KOPT-K1 (cell line): Measurements from ENCODE around the gene GPR17.

Source experiments
- H3K27ac ChIP-seq: fragments of 200-600 bp; sonication (generic); 2 replicates; pipeline ENCODE4 v1.5.1; 2016; ENCODE audit warnings: antibody characterized with exemption, mild to moderate bottlenecking, low read depth, low read length; ENCODE audit not compliant: poor library complexity, severe bottlenecking
- H3K36me3 ChIP-seq: fragments of 200-600 bp; sonication (generic); 2 replicates; pipeline ENCODE4 v1.5.1; 2017; ENCODE audit warnings: antibody characterized with exemption, mild to moderate bottlenecking, low read length, moderate library complexity; ENCODE audit not compliant: insufficient read depth
- H3K9me3 ChIP-seq: fragments of 200-600 bp; sonication (generic); 2 replicates; pipeline ENCODE4 v1.5.1; 2017; ENCODE audit warnings: antibody characterized with exemption, low read length, mild to moderate bottlenecking; ENCODE audit not compliant: insufficient read depth, poor library complexity, severe bottlenecking

The GPR17 gene

DNA sequence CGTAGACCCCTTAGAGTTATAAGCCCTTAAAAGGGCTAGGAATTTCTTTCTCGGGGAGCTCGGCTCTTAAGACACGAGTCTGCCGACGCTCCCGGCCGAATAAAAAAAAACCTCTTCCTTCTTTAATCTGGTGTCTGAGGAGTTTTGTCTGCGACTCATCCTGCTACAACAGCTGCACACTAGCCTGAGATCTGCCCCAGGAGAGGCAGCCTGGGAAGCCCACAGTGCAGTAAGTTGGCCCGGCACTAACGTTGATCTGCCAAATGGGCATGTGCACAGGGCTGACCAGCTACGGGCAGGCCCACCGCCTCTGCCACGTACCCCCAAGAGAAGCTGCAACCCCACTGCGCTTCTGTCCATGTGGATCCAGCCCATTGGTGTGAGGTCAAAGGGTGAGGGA lies 37.8 kb downstream of the GPR17 start:
- H3K9me3 ChIP-seq: peaks cover 15% of the 10 kb centered on the region
- H3K36me3 ChIP-seq: no peaks in the 10 kb centered on the region
- no peak overlapping the region for H3K27ac ChIP-seq

DNA sequence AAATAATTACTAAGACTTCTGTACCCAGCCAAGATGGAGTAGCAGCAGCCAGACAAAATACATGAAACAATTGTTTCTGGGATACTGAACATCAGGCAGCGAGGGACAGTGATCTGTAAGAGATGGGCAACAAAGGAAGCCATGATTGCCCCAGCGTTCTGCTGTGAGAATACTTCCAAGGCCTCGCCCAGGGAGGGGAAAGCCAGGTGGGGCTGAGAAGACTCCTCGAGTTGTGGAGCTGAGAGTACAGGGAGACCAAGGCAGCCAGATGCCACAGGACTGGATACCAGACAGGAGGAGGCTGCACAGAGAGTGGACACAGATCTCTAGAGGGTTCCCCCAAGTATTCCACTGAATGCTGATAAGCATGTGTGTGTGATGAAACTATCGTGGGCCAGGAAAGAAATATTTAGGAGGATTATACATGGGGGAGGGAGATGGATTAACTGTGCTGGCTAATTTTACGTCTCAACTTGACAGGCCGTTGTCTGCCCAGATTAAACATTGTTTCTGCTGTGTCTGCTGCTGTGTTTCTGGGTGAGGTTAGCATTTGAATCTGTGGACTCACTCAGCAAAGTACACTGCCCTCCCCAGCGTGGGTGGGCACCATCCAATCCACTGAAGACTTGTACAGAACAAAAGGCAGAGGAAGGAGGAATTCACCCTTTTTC lies 39.6 kb downstream of the GPR17 start:
- Histone ChIP-seq H3K36me3 (no peaks in the 10 kb centered on the region), H3K9me3 (peaks cover 33% of the 10 kb centered on the region), H3K27ac (no peak overlapping the region)

DNA sequence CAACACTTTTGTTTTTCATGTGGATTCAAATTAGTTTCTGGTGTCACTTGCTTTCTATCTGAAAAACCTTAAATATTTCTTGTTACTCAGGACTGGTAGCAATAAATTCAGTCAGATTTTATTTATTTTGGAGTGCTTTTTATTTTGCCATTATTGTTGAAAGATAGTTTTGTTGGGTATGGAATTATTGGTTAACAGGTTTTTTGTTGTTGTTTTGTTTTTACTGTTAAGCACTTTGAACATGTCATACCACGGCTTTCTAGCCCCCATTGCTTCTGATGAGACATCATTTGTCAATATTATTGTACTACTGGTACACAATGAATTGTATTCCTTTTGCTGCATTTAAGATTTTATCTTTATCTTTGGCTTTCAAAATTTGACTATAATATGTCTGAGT lies 42.5 kb downstream of the GPR17 start:
- H3K36me3 ChIP-seq: no peaks in the 10 kb centered on the region
- no peak overlapping the region for H3K27ac ChIP-seq
- peaks cover 48% of the 10 kb centered on the region for H3K9me3 ChIP-seq

GRCh38 chr2:127690696-127691095 lies 44.7 kb downstream of the GPR17 start:
- H3K27ac ChIP-seq: no peak overlapping the region
- H3K36me3 ChIP-seq: no peaks in the 10 kb centered on the region
- H3K9me3 ChIP-seq: peaks cover 48% of the 10 kb centered on the region

- peaks cover 20% of the 10 kb centered on the region for H3K9me3 ChIP-seq
- no peaks in the 10 kb centered on the region for H3K36me3 ChIP-seq
- H3K27ac ChIP-seq: no peak overlapping the region
Observed at GRCh38 chr2:127694986-127695385, 49.0 kb downstream of the GPR17 start.

DNA sequence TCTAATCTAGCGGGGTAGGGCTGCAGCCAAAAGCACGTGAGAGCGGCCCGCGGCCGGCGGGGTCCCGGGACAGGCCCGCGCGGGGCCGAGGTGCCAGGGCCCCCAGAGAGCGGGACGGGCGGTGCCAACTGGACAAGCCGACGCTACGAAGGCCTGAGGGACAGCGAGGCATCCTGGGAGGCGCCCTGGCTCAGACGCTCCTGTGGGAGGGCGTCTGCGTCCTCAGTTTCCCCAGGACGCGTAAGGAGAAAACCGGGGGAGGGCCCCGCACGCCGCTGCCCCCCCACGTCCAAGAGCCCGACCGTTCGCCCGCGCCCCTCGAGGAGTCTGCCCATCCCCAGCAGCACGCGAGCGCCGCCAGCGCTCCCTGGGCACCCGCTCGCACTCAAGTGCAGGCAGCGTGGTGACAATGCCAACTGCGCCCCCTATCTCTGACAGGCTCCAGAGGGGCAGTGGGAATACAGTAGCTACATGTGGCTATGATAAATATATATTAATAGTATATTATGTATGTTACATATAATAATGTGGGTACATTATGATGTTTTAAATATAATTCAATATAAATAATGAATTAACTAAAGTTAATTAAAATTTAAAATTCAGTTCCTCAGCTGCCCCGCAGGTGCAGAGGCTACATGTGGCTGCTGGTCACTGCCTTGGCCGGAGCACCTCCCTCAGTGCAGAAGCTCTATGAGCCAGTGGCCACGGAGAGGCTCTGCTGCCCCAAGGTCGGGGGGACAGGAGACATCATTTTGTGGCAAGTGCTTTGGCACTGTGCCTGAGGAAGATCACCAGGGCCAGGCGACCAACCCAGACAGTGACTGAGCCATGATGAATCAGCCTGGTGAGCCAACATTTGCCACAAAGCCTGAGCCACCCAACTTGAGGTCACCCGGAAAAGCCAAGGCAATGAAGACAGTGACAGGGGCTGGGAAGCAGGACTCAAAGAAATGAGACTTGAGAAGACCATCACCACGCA lies 49.8 kb downstream of the GPR17 start:
- Histone ChIP-seq H3K27ac (no peak overlapping the region), H3K36me3 (no peaks in the 10 kb centered on the region), H3K9me3 (peaks cover 12% of the 10 kb centered on the region)

DNA sequence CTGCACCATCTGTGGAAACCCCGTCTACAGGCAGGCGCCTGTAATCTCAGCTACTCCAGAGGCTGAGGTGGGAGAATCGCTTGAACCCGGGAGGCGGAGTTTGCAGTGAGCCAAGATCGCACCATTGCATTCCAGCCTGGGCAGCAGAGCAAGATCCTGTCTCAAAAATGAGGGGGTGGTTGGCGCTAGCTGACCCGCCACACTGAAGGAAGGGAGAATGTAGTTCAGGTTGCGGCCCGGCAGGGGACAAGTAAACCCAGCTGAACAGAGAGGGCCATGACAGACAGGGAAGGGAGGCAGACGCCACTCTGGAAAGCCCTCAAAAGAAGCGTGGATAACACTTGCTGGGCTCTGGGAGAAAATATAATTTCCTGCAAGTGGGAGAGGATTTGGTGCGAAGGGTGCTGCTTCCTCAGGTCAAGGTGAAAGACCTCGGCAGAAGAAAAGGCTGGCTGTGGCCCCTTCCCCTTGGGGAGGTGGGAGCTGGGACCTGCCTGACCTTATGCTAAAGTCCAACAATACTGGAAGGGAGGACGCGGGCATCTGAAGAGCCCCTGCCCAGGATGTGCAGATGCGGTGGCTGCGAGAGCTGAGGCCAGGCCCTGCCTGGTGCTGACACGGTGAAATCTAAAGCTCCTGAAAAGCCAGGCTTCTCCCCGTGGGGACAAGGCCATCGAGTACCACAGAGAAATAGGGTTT lies 51.7 kb downstream of the GPR17 start:
- Histone ChIP-seq H3K9me3 (no peaks in the 10 kb centered on the region), H3K36me3 (no peaks in the 10 kb centered on the region), H3K27ac (no peak overlapping the region)

DNA sequence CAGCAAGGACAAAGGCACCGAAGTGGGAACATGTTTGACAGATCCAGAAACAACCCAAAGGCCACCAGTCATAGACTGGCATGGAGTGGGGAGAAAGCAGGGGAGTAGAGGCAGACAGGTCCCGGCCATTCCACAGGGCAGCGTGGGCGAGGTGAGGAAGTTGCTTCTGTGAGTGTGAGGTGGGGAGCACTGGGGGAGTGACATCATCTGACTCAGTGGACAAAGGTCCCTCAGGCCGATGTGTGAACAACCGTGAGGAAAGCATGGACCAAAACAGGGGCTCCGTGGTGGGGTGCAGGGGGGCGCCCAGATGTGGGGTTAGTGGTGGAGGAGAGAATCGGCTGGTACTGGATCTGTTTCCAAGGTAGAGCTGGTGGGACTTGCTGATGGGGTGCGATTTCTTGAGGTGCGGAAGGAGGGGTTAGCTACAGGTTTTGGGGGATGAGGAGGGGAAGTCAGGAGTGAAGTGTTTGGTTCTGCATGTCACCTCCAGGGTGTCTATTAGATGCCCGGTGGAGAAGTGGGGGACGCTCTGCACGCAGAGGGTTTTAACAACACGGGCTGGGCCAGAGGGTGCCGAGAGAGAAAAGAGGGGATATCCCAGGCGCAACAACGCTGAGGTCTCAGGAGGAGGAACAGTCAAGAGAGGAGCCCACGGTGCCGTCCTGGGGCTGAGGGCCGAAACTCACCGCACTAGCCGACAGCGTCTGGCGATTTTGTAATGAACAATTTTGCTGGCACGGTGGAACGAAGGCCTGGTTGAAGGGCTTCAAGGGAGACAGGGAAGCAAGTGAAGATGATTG lies 52.8 kb downstream of the GPR17 start:
- no peaks in the 10 kb centered on the region for H3K9me3 ChIP-seq
- H3K27ac ChIP-seq: no peak overlapping the region
- peaks cover 8% of the 10 kb centered on the region; the same call in 1 of the 2 replicates for H3K36me3 ChIP-seq

DNA sequence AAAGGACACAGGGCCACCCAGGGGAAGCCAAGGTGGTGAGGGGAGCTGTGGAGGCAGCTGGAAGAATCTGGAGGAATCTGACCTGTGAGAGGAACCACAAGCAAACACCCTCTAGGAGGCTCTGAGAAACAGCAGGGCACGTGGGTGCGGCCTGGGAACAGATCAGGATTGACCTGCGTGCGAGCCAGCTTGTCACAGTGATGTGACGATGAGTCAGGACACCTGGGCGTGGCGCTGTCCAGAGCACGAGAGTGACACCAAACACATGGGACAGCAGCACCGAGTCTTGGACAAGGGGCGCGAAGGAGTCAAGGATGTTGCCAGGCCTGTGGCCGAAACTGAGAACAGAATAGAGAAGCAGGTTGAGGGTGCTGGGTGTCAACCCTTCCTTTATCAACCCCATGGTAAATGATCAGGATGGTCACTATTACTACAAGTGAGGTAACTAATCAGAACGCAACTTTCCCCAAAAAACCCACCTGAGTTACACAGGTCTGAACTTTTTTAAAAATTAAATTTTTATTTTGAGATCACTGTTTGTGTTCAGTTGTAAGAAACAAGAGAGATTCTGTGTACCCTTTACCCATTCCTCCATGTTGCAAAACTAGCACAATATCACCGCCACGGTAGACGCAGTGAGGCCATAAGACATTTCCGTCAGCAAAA lies 54.7 kb downstream of the GPR17 start:
- Histone ChIP-seq H3K27ac (peak overlapping the region; percentile 92), H3K9me3 (no peaks in the 10 kb centered on the region), H3K36me3 (peaks cover 25% of the 10 kb centered on the region)

DNA sequence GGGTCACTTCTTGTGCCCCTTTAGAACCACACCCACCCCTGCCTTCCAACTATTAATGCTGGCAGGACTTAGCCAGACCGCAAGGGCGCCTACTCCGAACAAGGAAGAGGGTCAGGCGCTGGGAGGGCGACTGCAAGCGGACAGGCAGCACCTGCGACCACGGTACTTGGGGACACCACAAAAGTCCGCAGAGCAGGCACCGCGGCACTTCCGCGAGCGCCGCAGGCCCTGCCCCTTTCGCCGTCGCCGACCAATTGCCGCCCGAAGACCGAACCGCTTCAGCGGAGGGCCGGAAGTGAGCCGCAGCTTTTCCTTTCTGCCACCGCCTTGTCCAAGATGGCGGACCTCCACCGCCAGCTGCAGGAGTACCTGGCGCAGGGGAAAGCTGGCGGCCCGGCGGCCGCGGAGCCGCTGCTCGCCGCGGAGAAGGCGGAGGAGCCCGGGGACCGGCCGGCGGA lies 55.3 kb downstream of the GPR17 start, which contains the start of gene SFT2D3:
Gene SFT2D3 (plus strand): TSS at position 305 of the 458 bp plus-strand sequence. CDS start 32 bp downstream, at position 337.
- Histone ChIP-seq H3K36me3 (peaks cover 30% of the 10 kb centered on the region), H3K9me3 (no peaks in the 10 kb centered on the region), H3K27ac (peak within 1 kb of the TSS; percentile 92)

DNA sequence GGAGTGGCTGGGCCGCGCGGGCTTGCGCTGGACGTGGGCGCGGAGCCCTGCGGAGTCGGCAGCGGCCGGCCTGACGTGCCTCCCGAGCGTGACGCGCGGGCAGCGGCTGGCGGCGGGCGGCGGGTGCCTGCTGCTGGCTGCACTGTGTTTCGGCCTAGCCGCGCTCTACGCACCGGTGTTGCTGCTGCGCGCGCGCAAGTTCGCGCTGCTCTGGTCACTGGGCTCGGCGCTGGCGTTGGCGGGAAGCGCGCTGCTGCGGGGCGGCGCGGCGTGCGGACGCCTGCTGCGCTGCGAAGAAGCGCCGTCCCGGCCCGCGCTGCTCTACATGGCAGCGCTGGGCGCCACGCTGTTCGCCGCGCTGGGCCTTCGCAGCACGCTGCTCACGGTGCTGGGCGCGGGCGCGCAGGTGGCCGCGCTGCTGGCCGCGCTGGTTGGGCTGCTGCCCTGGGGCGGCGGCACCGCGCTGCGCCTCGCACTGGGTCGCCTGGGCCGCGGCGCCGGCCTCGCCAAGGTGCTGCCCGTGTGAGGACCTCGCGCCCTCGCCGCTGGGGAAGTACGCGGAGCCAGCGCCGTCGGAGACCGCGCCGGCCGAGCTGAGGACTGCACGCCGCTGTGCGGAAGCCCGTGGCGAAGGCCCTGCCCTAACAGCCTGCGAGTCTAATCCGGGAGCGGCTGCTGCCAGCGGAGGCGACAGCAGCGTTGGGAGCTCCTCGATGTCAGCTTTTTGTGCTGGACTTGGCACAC lies 55.9 kb downstream of the GPR17 start:
- Histone ChIP-seq H3K27ac (peak overlapping the region; percentile 92), H3K9me3 (no peaks in the 10 kb centered on the region), H3K36me3 (peaks cover 36% of the 10 kb centered on the region)
